ENCODE data around the gene FLAD1. TPM values are rescaled to one million over a fixed set of nuclear protein-coding genes. Genes with fewer than 3 reads are reported as not detected.

FLAD1 gene
- total RNA-seq, 1 donor = 20.6 TPM

- Histone ChIP-seq H3K9me3 (ENCODE audit: low read depth, low read length) (no peaks in the 10 kb centered on the region), H3K36me3 (ENCODE audit: insufficient read depth, low read length) (peaks cover 37% of the 10 kb centered on the region), H2AFZ (ENCODE audit: low read length) (no peak overlapping the region), H4K20me1 (ENCODE audit: insufficient read depth, low read length) (peaks cover 5% of the 10 kb centered on the region), H3K27me3 (ENCODE audit: insufficient read depth, low read length) (no peaks in the 10 kb centered on the region), H3K79me2 (ENCODE audit: insufficient read depth, low read length) (peaks cover 17% of the 10 kb centered on the region), H3K4me1 (ENCODE audit: insufficient read depth, low read length) (peaks cover 41% of the 10 kb centered on the region), H3K27ac (ENCODE audit: low read depth, low read length) (no peak overlapping the region), H3K4me2 (ENCODE audit: insufficient read depth, low read length) (no peak overlapping the region), H3K4me3 (ENCODE audit: insufficient read depth, low read length) (no peak overlapping the region)
- DNase-seq (ENCODE audit: insufficient read length, low spot score, missing footprints) = no peak
- TF ChIP-seq CTCF (IDR thresholded peaks at IDR 0.05; ENCODE audit: extremely low read depth, low read depth, low read length) = no peak
Measured at GRCh38 chr1:154959426-154959780, 23.7 kb upstream of the FLAD1 start.

GRCh38 chr1:154960446-154961136, 22.6 kb upstream of the FLAD1 start:
- no peaks in the 10 kb centered on the region for H3K9me3 ChIP-seq (ENCODE audit: low read depth, low read length)
- peak overlapping the region; percentile 24 for H3K27ac ChIP-seq (ENCODE audit: low read depth, low read length)

GRCh38 chr1:154961207-154962155, 21.7 kb upstream of the FLAD1 start, which contains the start of gene PYGO2:
Gene PYGO2 (minus strand): TSS chr1:154961782. CDS start chr1:154961576, 206 bp downstream.
- Histone ChIP-seq H3K9me3 (ENCODE audit: low read depth, low read length) (no peaks in the 10 kb centered on the region), H3K4me3 (ENCODE audit: insufficient read depth, low read length) (peak within 1 kb of the TSS; percentile 87), H3K27ac (ENCODE audit: low read depth, low read length) (peak within 1 kb of the TSS; percentile 66), H3K36me3 (ENCODE audit: insufficient read depth, low read length) (peaks cover 55% of the 10 kb centered on the region), H3K79me2 (ENCODE audit: insufficient read depth, low read length) (peaks cover 28% of the 10 kb centered on the region), H4K20me1 (ENCODE audit: insufficient read depth, low read length) (peaks cover 15% of the 10 kb centered on the region), H3K4me2 (ENCODE audit: insufficient read depth, low read length) (peak within 1 kb of the TSS; percentile 98), H2AFZ (ENCODE audit: low read length) (peak within 1 kb of the TSS; percentile 62), H3K27me3 (ENCODE audit: insufficient read depth, low read length) (no peaks in the 10 kb centered on the region), H3K4me1 (ENCODE audit: insufficient read depth, low read length) (peaks cover 25% of the 10 kb centered on the region)
- TF ChIP-seq CTCF (IDR thresholded peaks at IDR 0.05; ENCODE audit: extremely low read depth, low read depth, low read length) = peak; percentile 43
- DNase-seq (ENCODE audit: insufficient read length, low spot score, missing footprints) = peak; percentile 98

More at GRCh38 chr1:154960446-154961136, 22.6 kb upstream of the FLAD1 start:
- Histone ChIP-seq H3K4me3 (ENCODE audit: insufficient read depth, low read length) (peak overlapping the region; percentile 87), H3K4me2 (ENCODE audit: insufficient read depth, low read length) (peak overlapping the region; percentile 98), H3K27me3 (ENCODE audit: insufficient read depth, low read length) (no peaks in the 10 kb centered on the region), H2AFZ (ENCODE audit: low read length) (no peak overlapping the region), H4K20me1 (ENCODE audit: insufficient read depth, low read length) (peaks cover 10% of the 10 kb centered on the region), H3K79me2 (ENCODE audit: insufficient read depth, low read length) (peaks cover 19% of the 10 kb centered on the region), H3K36me3 (ENCODE audit: insufficient read depth, low read length) (peaks cover 46% of the 10 kb centered on the region), H3K4me1 (ENCODE audit: insufficient read depth, low read length) (peaks cover 31% of the 10 kb centered on the region)
- no peak for TF ChIP-seq CTCF (IDR thresholded peaks at IDR 0.05; ENCODE audit: extremely low read depth, low read depth, low read length)
- peak; percentile 90 for DNase-seq (ENCODE audit: insufficient read length, low spot score, missing footprints)
